Stimulated activated CD4-positive, alpha-beta T cell treated with anti-CD3 and anti-CD28 coated beads, Interleukin-1b, Interleukin-23, amount 100 ng/mL, for 1 hour (primary cell): ENCODE data around the gene PTPRG.

Experiments
- DNase-seq, 2 donors: peaks; one replicate each; pipeline ENCODE4 v3.0.0-alpha.2; 2020; ENCODE audit warnings: low read depth in 2 of 2

Gene PTPRG

DNA sequence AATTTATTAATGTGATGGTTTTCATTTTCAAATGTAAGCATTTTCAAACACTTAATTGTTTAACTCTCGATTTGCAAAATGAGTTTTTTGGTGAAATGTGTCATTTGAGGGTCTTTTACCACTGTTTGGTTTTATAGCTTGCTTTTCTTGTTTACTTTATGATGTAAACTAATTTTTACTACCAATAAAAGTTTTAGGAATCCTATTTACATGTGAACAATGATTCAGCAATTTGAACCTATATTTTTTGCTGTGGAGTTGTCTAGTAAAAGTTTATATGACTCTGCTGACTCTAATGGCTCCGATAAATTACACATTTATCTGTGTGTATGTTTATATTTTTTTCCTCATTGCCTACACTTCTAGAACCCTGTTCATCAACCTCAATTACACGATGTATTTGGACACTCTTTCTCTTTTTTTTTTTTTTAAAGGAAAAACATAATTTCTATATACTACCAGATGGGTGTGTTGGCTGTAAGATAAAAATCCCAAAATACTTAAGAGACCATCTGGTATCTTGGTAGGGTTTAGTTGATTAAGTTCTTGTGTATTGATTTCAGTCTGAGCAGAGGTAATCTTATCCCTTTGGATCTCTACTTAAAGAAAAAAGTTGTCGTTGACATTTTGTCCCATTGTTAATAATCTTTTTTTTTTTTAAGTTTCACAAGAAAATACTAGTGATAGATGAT, 89.5 kb downstream of the PTPRG start:
- DNase-seq = no peak

DNA sequence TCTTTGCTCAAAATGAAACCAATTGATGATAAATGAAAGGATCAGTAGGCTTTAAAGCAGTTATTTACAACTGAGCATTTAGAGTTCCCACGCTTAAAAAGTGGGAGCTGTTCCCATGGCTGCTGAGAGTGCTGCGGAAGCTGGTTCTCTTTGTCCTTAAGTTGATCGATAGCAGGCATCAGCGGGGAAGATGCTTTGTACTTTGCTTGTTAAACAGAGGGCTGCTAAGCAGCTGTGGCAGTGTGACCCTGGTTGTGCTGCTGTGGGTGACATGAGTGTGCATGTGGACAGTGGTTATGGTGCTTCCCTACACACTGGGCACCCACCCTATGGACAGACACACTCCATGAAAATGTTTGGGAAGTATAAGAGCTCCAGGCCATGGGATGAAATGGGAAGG, 96.3 kb downstream of the PTPRG start:
- no peak for DNase-seq

DNA sequence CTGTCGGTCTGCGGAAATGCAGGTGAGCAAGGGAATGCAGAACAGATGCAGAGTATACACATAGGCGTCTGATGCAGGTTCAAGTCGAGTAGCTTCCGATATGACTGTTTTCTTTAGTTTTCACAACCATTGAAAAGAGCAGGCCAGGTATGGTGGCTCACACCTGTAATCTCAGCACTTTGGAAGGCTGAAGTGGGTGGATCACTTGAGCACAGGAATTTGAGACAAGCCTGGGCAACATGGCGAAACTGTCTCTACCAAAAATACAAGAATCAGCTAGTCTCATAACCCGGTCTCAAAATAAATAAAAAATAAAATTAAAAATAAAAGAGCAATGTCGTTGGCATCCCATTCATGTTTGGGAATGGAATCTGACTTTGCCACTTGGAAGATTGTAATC, 101.5 kb downstream of the PTPRG start:
- DNase-seq = no peak

DNA sequence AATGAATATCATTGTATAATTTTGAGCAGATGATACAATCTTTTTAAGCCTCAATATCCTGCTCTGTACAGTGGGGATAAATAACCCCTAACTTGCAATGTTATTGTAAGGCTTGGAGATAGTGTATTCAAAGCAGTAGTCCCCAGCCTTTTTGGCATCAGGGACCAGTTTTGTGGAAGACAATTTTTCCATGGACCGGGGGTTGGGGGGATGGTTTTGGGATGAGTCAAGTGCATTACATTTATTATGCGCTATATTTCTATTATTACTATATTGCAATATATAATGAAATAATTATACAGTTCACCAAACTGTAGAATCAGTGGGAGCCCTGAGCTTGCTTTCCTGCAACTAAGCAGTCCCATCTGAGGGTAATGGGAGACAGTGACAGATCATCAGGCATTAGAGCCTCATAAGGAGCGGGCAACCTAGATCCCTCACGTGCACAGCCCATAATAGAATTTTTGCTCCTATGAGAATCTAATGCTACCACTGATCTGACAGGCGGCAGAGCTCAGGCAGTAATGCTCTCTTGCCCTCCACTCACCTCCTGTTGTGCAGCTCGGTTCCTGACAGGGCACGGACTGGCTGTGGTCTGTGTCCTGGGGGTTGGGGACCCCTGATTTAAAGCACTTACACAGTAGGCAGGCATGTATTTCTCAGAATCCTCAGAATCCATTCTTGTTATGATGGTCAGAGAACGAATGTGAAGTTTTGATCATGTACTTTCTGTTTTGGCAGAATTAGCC, 102.2 kb downstream of the PTPRG start:
- no peak for DNase-seq

GRCh38 chr3:61664105-61664482, 102.7 kb downstream of the PTPRG start:
- DNase-seq = no peak

DNA sequence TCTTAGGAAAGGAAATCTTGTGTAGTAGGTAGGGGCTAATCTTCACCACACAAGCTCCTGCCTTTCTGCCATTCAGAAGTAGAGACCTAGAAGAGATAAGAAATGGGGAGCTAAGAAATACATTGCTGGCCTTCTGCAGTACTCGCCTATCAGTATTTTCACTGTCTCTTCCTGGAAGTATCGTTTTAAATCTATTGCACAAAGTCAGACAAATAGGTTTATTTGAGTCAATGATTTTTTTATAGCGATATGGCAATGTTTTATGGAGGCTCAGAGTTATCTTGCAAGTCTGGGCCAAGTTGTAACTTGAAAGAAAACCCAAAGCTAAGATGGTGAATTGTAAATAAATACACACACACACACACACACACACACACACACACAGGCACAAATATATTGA, 103.8 kb downstream of the PTPRG start:
- no peak for DNase-seq

DNA sequence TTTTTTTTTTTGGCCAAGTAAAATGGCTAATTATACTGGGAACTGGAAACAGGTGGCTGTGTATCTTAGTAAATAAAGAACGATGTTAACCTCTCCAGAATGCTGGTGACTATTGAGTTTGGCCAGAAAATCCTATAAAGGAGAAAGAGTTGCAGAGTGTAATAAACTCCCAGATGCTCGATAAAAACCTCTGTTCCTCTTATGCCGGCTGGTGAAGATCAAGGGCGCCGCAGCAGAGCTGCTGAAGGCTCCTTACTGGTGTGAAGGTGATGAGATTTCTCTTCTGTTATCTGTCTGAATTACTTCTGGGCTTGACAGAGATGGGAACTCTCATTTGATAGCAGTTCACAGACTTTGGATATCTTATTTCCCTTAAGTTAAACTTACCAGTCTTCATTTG, 104.6 kb downstream of the PTPRG start:
- no peak for DNase-seq

- no peak for DNase-seq
Measured at GRCh38 chr3:61666615-61667330, 105.4 kb downstream of the PTPRG start.

DNA sequence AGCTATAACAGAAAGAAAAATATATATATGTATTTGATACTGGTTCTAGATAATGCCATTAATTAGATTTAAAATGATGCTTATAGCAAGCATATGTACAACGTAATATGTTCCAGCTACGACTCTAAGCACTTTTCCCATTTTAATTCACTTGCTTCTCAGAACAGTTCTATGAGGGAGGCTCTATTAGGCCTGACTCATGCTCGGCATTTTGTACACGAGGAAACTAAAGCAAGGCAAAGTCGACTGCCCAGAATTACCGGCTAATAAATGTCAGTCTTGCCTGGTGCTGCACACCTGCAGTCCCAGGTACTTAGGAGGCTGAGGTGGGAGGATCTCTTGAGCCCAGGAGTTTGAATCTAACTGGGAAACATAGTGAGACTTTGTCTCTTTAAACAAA, 106.0 kb downstream of the PTPRG start:
- DNase-seq = no peak

GRCh38 chr3:61667814-61668213, 106.4 kb downstream of the PTPRG start:
- no peak for DNase-seq

GRCh38 chr3:61668317-61668864, 107.0 kb downstream of the PTPRG start:
- no peak for DNase-seq

DNA sequence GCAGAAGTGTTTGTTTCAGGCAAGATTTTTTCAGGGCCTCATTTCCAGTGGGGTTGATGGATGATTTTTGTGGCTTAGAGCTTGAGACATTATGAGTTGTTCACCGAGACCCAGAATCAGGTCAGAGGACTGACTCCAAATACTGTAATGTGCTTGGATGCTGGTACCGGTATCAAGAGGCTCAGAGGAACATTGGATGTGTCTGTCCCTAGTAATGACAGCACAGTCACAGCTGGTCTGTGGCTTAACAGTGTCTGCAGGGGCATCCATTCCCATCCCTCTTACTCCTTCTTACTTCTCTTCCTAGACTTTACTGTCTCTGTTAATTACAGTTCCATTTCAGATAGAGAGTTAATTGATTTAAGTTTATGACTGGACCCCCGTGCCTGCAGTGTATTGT, 107.8 kb downstream of the PTPRG start:
- DNase-seq = no peak

- no peak for DNase-seq
Measured at GRCh38 chr3:61669668-61670299, 108.4 kb downstream of the PTPRG start.

DNA sequence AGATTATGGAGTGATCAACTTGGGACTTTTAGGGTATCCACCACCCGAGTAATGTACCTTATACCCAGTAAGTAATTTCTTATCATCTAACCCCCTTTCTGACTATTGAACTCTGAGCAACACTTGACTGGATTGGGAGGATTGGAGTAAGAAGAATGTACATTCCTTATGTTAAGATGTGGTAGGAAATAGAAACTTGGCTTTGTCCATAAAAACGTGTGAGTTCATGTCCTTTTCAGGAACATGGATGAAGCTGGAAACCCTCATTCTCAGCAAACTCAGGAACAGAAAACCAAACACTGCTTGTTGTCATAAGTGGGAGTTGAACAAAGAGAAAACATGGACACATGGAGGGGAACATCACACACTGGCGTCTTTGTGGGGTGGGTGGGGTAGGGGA, 112.3 kb downstream of the PTPRG start:
- DNase-seq = no peak

GRCh38 chr3:61674596-61674995, 113.2 kb downstream of the PTPRG start:
- DNase-seq = no peak

DNA sequence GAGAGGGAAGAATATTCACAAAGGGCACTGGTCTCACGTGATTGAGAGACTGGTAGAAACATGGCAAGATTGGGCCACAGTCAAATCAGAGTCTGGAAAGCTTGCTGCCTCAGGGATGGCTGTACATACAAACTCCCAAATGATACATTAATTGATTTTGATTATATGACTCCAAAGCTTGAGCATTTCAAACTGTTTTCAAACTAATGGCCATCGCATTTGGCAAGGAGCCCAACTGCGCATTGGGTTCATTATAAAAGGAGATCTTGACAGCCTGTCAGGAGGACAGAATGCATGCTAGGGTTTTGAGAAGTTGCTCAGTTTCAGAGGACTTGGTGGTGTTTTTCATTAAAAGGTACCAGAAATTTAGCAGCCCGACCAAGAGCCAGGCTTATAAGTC, 117.7 kb downstream of the PTPRG start:
- no peak for DNase-seq

- DNase-seq = no peak
Measured at GRCh38 chr3:61680617-61681016, 119.2 kb downstream of the PTPRG start.

DNA sequence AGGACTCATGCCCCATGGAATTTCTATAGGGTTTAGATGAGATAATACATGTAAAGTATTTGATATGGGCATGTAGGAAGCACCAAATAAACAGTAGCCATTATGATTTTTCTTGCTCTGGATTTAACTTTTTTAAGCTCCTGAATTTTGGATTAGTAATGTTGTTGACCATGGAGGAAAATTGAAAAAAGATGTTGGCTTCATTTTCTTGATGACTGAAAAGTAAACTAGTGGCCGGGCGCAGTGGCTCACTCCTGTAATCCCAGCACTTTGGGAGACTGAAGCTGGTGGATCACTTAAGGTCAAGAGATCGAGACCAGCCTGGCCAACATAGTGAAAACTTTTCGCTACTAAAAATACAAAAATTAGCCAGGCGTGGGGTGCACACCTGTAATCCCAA, 120.3 kb downstream of the PTPRG start:
- DNase-seq = no peak

- DNase-seq = no peak
Measured at GRCh38 chr3:61682671-61683548, 121.5 kb downstream of the PTPRG start.

GRCh38 chr3:61683549-61684236, 122.3 kb downstream of the PTPRG start:
- DNase-seq = no peak

DNA sequence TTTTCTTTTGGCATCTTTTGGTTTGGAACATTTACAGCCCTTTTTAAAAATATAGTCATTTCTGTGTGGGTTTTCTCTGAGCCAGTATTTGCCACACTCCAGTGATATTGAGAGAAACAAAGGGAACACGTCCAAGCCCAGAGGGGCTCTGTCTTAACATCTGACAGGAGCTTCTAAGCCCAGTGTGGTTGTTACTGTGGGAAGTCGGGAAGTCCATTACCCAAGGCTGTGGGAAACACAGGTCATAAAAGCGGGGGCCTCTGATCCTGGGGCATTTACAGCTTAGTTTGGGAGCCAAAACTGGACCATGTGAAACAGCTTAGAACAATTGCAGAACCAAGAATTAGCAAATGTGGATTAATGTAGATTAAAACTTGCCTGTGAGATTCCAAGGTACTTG, 123.0 kb downstream of the PTPRG start:
- no peak for DNase-seq
